ENCODE results near the gene KIF4A.
"Not testable (repeated sequence)": the region's sequence is repeated elsewhere in the genome, so short reads cannot be mapped to it uniquely, and the experiment has no call there.

The KIF4A gene

GRCh38 chrX:70352496-70352895, 62.6 kb downstream of the KIF4A start:
- TF ChIP-seq CTCF (IDR thresholded peaks at IDR 0.05; ENCODE audit: insufficient read depth, low read length, poor library complexity, severe bottlenecking): no peak
- no peaks in the 10 kb centered on the region for H3K27me3 ChIP-seq (replicated peaks; ENCODE audit: control insufficient read depth, insufficient read depth, low read length)
- no peaks in the 10 kb centered on the region; the same call in 1 of the 2 replicates for H3K36me3 ChIP-seq (ENCODE audit: control insufficient read depth, insufficient read depth, low read length)
- DNase-seq (ENCODE audit: extremely low read depth, insufficient read length): no peak
- no peak overlapping the region for H3K4me3 ChIP-seq (replicated peaks; ENCODE audit: low read depth, low read length)

- no peak for DNase-seq (ENCODE audit: extremely low read depth, insufficient read length)
- Histone ChIP-seq H3K36me3 (ENCODE audit: control insufficient read depth, insufficient read depth, low read length) (no peaks in the 10 kb centered on the region; the same call in 1 of the 2 replicates), H3K27me3 (replicated peaks; ENCODE audit: control insufficient read depth, insufficient read depth, low read length) (no peaks in the 10 kb centered on the region), H3K4me3 (replicated peaks; ENCODE audit: low read depth, low read length) (no peak overlapping the region)
- TF ChIP-seq CTCF (IDR thresholded peaks at IDR 0.05; ENCODE audit: insufficient read depth, low read length, poor library complexity, severe bottlenecking): no peak
Observed at GRCh38 chrX:70353514-70353913, 63.6 kb downstream of the KIF4A start.

DNA sequence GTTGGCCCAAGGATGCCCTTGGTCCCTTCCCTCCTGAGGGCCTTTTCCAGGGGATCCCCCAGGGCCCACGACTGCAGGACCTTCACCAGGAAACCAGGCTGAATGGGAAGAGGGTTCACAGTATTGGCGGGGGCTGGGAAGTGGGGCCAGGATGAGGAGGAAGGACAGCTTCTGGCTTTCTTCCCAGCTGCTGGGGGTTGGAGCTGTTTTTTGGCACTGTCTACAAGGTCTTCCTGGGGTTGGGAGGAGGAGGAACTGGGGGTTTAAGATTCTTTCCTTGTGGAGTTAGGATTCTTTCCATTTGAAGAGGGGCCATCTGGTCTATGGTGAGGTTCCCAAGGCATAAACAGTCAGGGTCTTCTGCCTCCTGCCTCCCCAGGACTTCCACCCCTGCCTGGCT, 64.8 kb downstream of the KIF4A start:
- no peak for TF ChIP-seq CTCF (IDR thresholded peaks at IDR 0.05; ENCODE audit: insufficient read depth, low read length, poor library complexity, severe bottlenecking)
- Histone ChIP-seq H3K36me3 (ENCODE audit: control insufficient read depth, insufficient read depth, low read length) (peaks cover 2% of the 10 kb centered on the region), H3K27me3 (replicated peaks; ENCODE audit: control insufficient read depth, insufficient read depth, low read length) (no peaks in the 10 kb centered on the region)

GRCh38 chrX:70359458-70359857, 69.6 kb downstream of the KIF4A start:
- no peak overlapping the region for H3K4me3 ChIP-seq (replicated peaks; ENCODE audit: low read depth, low read length)
- no peak for TF ChIP-seq CTCF (IDR thresholded peaks at IDR 0.05; ENCODE audit: insufficient read depth, low read length, poor library complexity, severe bottlenecking)
- no peaks in the 10 kb centered on the region for H3K27me3 ChIP-seq (replicated peaks; ENCODE audit: control insufficient read depth, insufficient read depth, low read length)
- no peak for DNase-seq (ENCODE audit: extremely low read depth, insufficient read length)
- H3K36me3 ChIP-seq (ENCODE audit: control insufficient read depth, insufficient read depth, low read length): peaks cover 2% of the 10 kb centered on the region

More for the DNA sequence above, 64.8 kb downstream of the KIF4A start:
- no peak for DNase-seq (ENCODE audit: extremely low read depth, insufficient read length)
- H3K4me3 ChIP-seq (replicated peaks; ENCODE audit: low read depth, low read length): no peak overlapping the region

DNA sequence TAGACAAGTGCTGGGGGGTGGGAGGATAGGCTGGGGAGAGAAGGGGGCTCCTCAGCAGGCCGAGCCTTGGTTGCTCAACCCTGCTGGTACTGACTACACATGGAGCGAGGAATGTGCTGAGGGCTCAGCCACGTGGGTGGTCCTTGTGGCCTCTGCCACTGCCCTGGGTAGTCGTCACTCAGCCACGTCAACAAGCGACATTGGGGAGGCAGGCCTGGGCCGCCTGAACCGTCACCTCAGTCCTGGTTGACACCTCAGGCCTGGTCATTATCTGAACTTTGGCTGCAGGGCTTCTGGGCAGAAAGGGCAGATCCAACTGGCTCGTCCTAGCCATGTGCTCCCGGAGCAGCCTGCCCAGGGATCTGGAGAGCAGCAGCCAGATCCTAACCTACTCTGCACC, 70.5 kb downstream of the KIF4A start:
- no peak for DNase-seq (ENCODE audit: extremely low read depth, insufficient read length)
- Histone ChIP-seq H3K27me3 (replicated peaks; ENCODE audit: control insufficient read depth, insufficient read depth, low read length) (no peaks in the 10 kb centered on the region), H3K4me3 (replicated peaks; ENCODE audit: low read depth, low read length) (no peak overlapping the region), H3K36me3 (ENCODE audit: control insufficient read depth, insufficient read depth, low read length) (peaks cover 2% of the 10 kb centered on the region)
- TF ChIP-seq CTCF (IDR thresholded peaks at IDR 0.05; ENCODE audit: insufficient read depth, low read length, poor library complexity, severe bottlenecking): no peak

- H3K4me3 ChIP-seq (replicated peaks; ENCODE audit: low read depth, low read length): not testable (repeated sequence)
Observed at GRCh38 chrX:70368731-70369130, 78.8 kb downstream of the KIF4A start.

More at GRCh38 chrX:70368731-70369130, 78.8 kb downstream of the KIF4A start:
- H3K36me3 ChIP-seq (ENCODE audit: control insufficient read depth, insufficient read depth, low read length); H3K27me3 ChIP-seq (replicated peaks; ENCODE audit: control insufficient read depth, insufficient read depth, low read length); DNase-seq (ENCODE audit: extremely low read depth, insufficient read length): not testable (repeated sequence)
